ENCODE data around the gene GRID1. TPM values are rescaled to one million over a fixed set of nuclear protein-coding genes. Genes with fewer than 3 reads are reported as not detected.

GRID1 gene
- total RNA-seq, 1 experiment from 2014 or later = 0.07 TPM

DNA sequence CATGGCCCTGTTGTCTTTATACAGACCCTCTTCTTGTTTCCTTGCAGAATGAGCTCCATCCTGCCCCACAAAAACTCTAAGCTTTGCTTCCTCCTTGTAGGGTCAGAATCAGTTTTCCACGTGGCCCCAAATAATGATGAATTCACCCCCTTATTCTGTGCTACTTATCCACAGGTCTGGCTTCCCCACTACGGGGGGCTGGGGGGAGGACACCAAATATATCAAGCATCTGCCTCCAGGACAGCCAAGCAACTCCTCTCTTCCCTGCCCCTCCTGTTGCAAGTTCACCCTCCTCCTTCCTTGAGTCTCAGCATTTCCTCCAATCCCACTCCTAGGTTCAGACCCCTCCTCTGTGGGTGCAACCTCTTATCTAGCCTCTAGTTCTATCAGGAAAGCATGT, 743.3 kb downstream of the GRID1 start:
- no peaks in the 10 kb centered on the region for H3K9me3 ChIP-seq (ENCODE audit: low read length)

DNA sequence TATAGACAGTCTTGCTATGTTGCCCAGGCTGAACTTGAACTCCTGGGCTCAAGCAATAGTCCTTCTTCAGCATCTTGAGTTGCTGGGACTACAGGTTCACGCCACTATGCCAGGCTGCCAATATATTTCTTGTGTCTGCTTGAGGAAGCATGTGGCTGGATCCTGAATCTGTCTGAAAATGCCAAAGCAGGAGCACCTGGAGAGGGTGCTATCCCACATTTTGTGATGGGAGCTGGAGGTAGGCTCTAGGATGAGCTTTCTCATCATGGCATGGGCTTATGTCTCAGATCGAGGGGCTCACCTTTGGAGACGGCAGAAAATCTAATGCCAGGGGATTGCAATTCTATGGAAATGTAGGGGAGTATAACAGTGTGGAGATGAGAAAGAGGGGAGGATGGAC, 744.2 kb downstream of the GRID1 start:
- no peaks in the 10 kb centered on the region for H3K9me2 ChIP-seq (replicated peaks; ENCODE audit: insufficient read depth, low read length)
- no peaks in the 10 kb centered on the region for H3K9me3 ChIP-seq (ENCODE audit: low read length)
- H3K79me2 ChIP-seq (ENCODE audit: low read length) = no peaks in the 10 kb centered on the region
- H3K4me2 ChIP-seq (ENCODE audit: low read depth, low read length, poor library complexity, severe bottlenecking) = no peak overlapping the region
- H3K4me3 ChIP-seq (ENCODE audit: low read length) = no peak overlapping the region
- no peak overlapping the region for H3K9ac ChIP-seq (ENCODE audit: low read length)
- no peak overlapping the region for H3K27ac ChIP-seq (ENCODE audit: low read length)
- no peak overlapping the region for H2AFZ ChIP-seq (ENCODE audit: low read length)
- DNase-seq = no peak
- no peaks in the 10 kb centered on the region for H3K27me3 ChIP-seq (ENCODE audit: low read length)
- no peaks in the 10 kb centered on the region for H3K4me1 ChIP-seq (ENCODE audit: low read length)
- H3K36me3 ChIP-seq (ENCODE audit: insufficient read depth, low read length) = no peaks in the 10 kb centered on the region
- no peaks in the 10 kb centered on the region for H4K20me1 ChIP-seq (ENCODE audit: insufficient read depth, low read depth, low read length)

More for the DNA sequence above, 743.3 kb downstream of the GRID1 start:
- no peak for DNase-seq
- Histone ChIP-seq H3K4me3 (ENCODE audit: low read length) (no peak overlapping the region), H4K20me1 (ENCODE audit: insufficient read depth, low read depth, low read length) (no peaks in the 10 kb centered on the region), H3K4me1 (ENCODE audit: low read length) (no peaks in the 10 kb centered on the region), H3K27me3 (ENCODE audit: low read length) (no peaks in the 10 kb centered on the region), H3K27ac (ENCODE audit: low read length) (no peak overlapping the region), H3K9ac (ENCODE audit: low read length) (no peak overlapping the region), H3K4me2 (ENCODE audit: low read depth, low read length, poor library complexity, severe bottlenecking) (no peak overlapping the region), H3K79me2 (ENCODE audit: low read length) (no peaks in the 10 kb centered on the region), H3K9me2 (replicated peaks; ENCODE audit: insufficient read depth, low read length) (no peaks in the 10 kb centered on the region), H3K36me3 (ENCODE audit: insufficient read depth, low read length) (no peaks in the 10 kb centered on the region), H2AFZ (ENCODE audit: low read length) (no peak overlapping the region)

DNA sequence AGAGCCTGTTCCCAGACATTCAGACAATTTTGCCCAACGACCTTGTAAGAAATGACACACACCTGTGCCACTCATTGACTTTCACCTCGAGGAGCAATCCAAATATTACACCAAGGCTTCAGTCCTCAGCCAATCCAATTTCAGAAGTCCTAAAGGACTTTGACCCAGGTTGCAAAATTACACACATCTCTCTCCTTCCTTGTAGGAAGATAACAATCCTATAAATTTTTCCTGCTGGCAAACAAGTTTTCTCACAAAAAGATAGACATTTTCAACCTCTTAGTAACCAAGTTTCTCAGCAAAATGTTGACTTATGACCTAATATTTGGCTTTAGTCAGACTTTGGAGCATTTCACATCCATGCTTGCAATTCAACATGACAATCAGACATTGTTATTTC, 745.0 kb downstream of the GRID1 start:
- H3K27ac ChIP-seq (ENCODE audit: low read length) = no peak overlapping the region
- no peak for DNase-seq
- no peaks in the 10 kb centered on the region for H3K4me1 ChIP-seq (ENCODE audit: low read length)

GRCh38 chr10:85620807-85621206, 745.8 kb downstream of the GRID1 start:
- Histone ChIP-seq H3K27me3 (ENCODE audit: low read length) (no peaks in the 10 kb centered on the region), H3K36me3 (ENCODE audit: insufficient read depth, low read length) (no peaks in the 10 kb centered on the region), H3K9me2 (replicated peaks; ENCODE audit: insufficient read depth, low read length) (no peaks in the 10 kb centered on the region), H3K9ac (ENCODE audit: low read length) (no peak overlapping the region), H3K4me3 (ENCODE audit: low read length) (no peak overlapping the region), H3K4me2 (ENCODE audit: low read depth, low read length, poor library complexity, severe bottlenecking) (no peak overlapping the region), H3K27ac (ENCODE audit: low read length) (no peak overlapping the region), H3K79me2 (ENCODE audit: low read length) (no peaks in the 10 kb centered on the region), H2AFZ (ENCODE audit: low read length) (no peak overlapping the region), H3K9me3 (ENCODE audit: low read length) (no peaks in the 10 kb centered on the region), H4K20me1 (ENCODE audit: insufficient read depth, low read depth, low read length) (no peaks in the 10 kb centered on the region), H3K4me1 (ENCODE audit: low read length) (no peaks in the 10 kb centered on the region)
- no peak for DNase-seq

More for the DNA sequence above, 745.0 kb downstream of the GRID1 start:
- no peaks in the 10 kb centered on the region for H3K79me2 ChIP-seq (ENCODE audit: low read length)
- H4K20me1 ChIP-seq (ENCODE audit: insufficient read depth, low read depth, low read length) = no peaks in the 10 kb centered on the region
- no peaks in the 10 kb centered on the region for H3K9me2 ChIP-seq (replicated peaks; ENCODE audit: insufficient read depth, low read length)
- no peaks in the 10 kb centered on the region for H3K9me3 ChIP-seq (ENCODE audit: low read length)
- no peak overlapping the region for H3K4me3 ChIP-seq (ENCODE audit: low read length)
- no peaks in the 10 kb centered on the region for H3K36me3 ChIP-seq (ENCODE audit: insufficient read depth, low read length)
- H2AFZ ChIP-seq (ENCODE audit: low read length) = no peak overlapping the region
- H3K9ac ChIP-seq (ENCODE audit: low read length) = no peak overlapping the region
- H3K4me2 ChIP-seq (ENCODE audit: low read depth, low read length, poor library complexity, severe bottlenecking) = no peak overlapping the region
- no peaks in the 10 kb centered on the region for H3K27me3 ChIP-seq (ENCODE audit: low read length)

- Histone ChIP-seq H3K27ac (ENCODE audit: low read length) (no peak overlapping the region), H2AFZ (ENCODE audit: low read length) (no peak overlapping the region), H3K4me3 (ENCODE audit: low read length) (no peak overlapping the region), H3K4me2 (ENCODE audit: low read depth, low read length, poor library complexity, severe bottlenecking) (no peak overlapping the region), H3K9me3 (ENCODE audit: low read length) (no peaks in the 10 kb centered on the region), H3K4me1 (ENCODE audit: low read length) (no peaks in the 10 kb centered on the region), H3K9ac (ENCODE audit: low read length) (no peak overlapping the region), H3K36me3 (ENCODE audit: insufficient read depth, low read length) (no peaks in the 10 kb centered on the region), H3K9me2 (replicated peaks; ENCODE audit: insufficient read depth, low read length) (no peaks in the 10 kb centered on the region), H3K79me2 (ENCODE audit: low read length) (no peaks in the 10 kb centered on the region), H4K20me1 (ENCODE audit: insufficient read depth, low read depth, low read length) (no peaks in the 10 kb centered on the region), H3K27me3 (ENCODE audit: low read length) (no peaks in the 10 kb centered on the region)
- no peak for DNase-seq
These were observed 746.8 kb downstream of the GRID1 start for GRCh38 chr10:85619832-85620231.

GRCh38 chr10:85618841-85619240, 747.8 kb downstream of the GRID1 start:
- Histone ChIP-seq H3K4me2 (ENCODE audit: low read depth, low read length, poor library complexity, severe bottlenecking) (no peak overlapping the region), H3K9me2 (replicated peaks; ENCODE audit: insufficient read depth, low read length) (no peaks in the 10 kb centered on the region), H2AFZ (ENCODE audit: low read length) (no peak overlapping the region), H3K79me2 (ENCODE audit: low read length) (no peaks in the 10 kb centered on the region), H3K27me3 (ENCODE audit: low read length) (no peaks in the 10 kb centered on the region), H4K20me1 (ENCODE audit: insufficient read depth, low read depth, low read length) (no peaks in the 10 kb centered on the region), H3K27ac (ENCODE audit: low read length) (no peak overlapping the region), H3K9ac (ENCODE audit: low read length) (no peak overlapping the region), H3K36me3 (ENCODE audit: insufficient read depth, low read length) (no peaks in the 10 kb centered on the region), H3K4me3 (ENCODE audit: low read length) (no peak overlapping the region), H3K9me3 (ENCODE audit: low read length) (no peaks in the 10 kb centered on the region), H3K4me1 (ENCODE audit: low read length) (no peaks in the 10 kb centered on the region)
- DNase-seq = no peak

DNA sequence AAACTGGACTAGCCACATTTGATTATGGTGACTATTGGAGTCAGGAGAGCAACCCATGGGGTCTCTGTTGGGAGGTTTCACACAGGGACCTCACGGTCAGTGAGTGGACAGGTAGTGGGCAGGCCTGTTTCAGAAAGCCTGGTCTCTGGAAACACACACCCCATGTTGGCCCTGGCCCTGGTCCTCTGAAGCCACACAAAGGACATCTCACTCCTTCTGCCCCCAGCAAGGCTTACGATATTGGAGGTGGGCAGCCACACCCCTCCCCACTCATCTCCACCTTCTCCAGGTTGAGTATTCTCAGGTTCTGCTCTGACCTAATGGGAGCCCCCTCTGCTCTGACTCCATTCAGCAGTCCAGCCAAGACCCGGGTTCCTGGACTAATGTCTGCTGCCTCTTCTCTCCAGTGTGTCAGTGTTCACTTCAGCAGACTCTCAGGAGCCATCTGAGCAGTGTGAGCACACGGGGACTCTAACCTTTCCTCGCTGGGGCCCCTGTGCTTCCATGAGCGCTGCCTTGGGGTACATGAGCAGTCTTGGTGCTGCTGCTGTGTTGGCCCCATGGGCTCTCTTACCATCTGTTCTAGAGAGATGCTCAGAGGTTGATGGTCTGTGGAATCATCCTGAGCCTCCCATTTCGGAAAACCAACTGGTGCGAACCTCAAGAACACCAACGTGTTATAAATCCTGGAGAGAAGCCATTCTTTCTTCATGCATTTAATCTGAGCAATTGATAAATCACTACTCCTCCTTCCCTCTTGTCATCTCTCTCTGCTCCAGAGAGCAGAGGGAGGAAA, 748.6 kb downstream of the GRID1 start:
- no peaks in the 10 kb centered on the region for H3K9me3 ChIP-seq (ENCODE audit: low read length)
- H3K9me2 ChIP-seq (replicated peaks; ENCODE audit: insufficient read depth, low read length) = no peaks in the 10 kb centered on the region
- H3K27ac ChIP-seq (ENCODE audit: low read length) = no peak overlapping the region
- no peaks in the 10 kb centered on the region for H3K79me2 ChIP-seq (ENCODE audit: low read length)
- no peaks in the 10 kb centered on the region for H4K20me1 ChIP-seq (ENCODE audit: insufficient read depth, low read depth, low read length)
- H2AFZ ChIP-seq (ENCODE audit: low read length) = no peak overlapping the region
- H3K4me3 ChIP-seq (ENCODE audit: low read length) = no peak overlapping the region
- DNase-seq = no peak
- H3K27me3 ChIP-seq (ENCODE audit: low read length) = no peaks in the 10 kb centered on the region
- H3K36me3 ChIP-seq (ENCODE audit: insufficient read depth, low read length) = no peaks in the 10 kb centered on the region
- no peaks in the 10 kb centered on the region for H3K4me1 ChIP-seq (ENCODE audit: low read length)
- no peak overlapping the region for H3K9ac ChIP-seq (ENCODE audit: low read length)
- no peak overlapping the region for H3K4me2 ChIP-seq (ENCODE audit: low read depth, low read length, poor library complexity, severe bottlenecking)

- no peak for DNase-seq
- no peaks in the 10 kb centered on the region for H3K9me2 ChIP-seq (replicated peaks; ENCODE audit: insufficient read depth, low read length)
- H4K20me1 ChIP-seq (ENCODE audit: insufficient read depth, low read depth, low read length) = no peaks in the 10 kb centered on the region
- H3K27me3 ChIP-seq (ENCODE audit: low read length) = no peaks in the 10 kb centered on the region
- H3K79me2 ChIP-seq (ENCODE audit: low read length) = no peaks in the 10 kb centered on the region
- H3K36me3 ChIP-seq (ENCODE audit: insufficient read depth, low read length) = no peaks in the 10 kb centered on the region
- H3K4me2 ChIP-seq (ENCODE audit: low read depth, low read length, poor library complexity, severe bottlenecking) = no peak overlapping the region
- no peak overlapping the region for H3K27ac ChIP-seq (ENCODE audit: low read length)
- H3K4me3 ChIP-seq (ENCODE audit: low read length) = no peak overlapping the region
- no peak overlapping the region for H3K9ac ChIP-seq (ENCODE audit: low read length)
- H3K4me1 ChIP-seq (ENCODE audit: low read length) = no peaks in the 10 kb centered on the region
- no peaks in the 10 kb centered on the region for H3K9me3 ChIP-seq (ENCODE audit: low read length)
- H2AFZ ChIP-seq (ENCODE audit: low read length) = no peak overlapping the region
These were observed 751.0 kb downstream of the GRID1 start for GRCh38 chr10:85615556-85615955.

Measured in Karpas-422 (cell line).